OCI-LY7 (cell line): ENCODE results near the gene ZNF182. TPM values are rescaled to one million over a fixed set of nuclear protein-coding genes. Genes with fewer than 3 reads are reported as not detected.

Experiments used
- BruUV-seq: library from RNA; stranded (reverse); fragments of 400-500 nt; replicated peaks from 2 replicates; lab custom pipeline; 2021; lab: Mats Ljungman, UMichigan
- CTCF ChIA-PET: fragments of 300-600 bp; sonication (Branson Sonifier 250); formaldehyde crosslinking; loops from one replicate; lab custom pipeline; 2022; ENCODE audit warnings: antibody characterized with exemption; ENCODE audit not compliant: unreplicated experiment; lab: Charles Lee
- POLR2A ChIA-PET: fragments of 300-600 bp; sonication (Branson Sonifier 250); formaldehyde crosslinking; loops from one replicate; lab custom pipeline; 2022; ENCODE audit warnings: antibody characterized with exemption; lab: Charles Lee
- DNase-seq: peaks from one replicate; pipeline ENCODE4 v3.0.0-alpha.2; 2015; ENCODE audit warnings: low spot score
- H2AFZ ChIP-seq: fragments of 200-600 bp; sonication (generic), shearing (Covaris generic); 2 replicates; pipeline ENCODE4 v1.6.1; 2014; ENCODE audit warnings: mild to moderate bottlenecking, antibody characterized with exemption, low read length, moderate library complexity
- H3K27ac ChIP-seq: fragments of 200-600 bp; sonication (generic); 2 replicates; pipeline ENCODE4 v1.5.1; 2014; ENCODE audit warnings: mixed run types, low read depth, mild to moderate bottlenecking, moderate library complexity, low read length, inconsistent platforms; ENCODE audit not compliant: poor library complexity, severe bottlenecking
- H3K36me3 ChIP-seq: fragments of 200-600 bp; sonication (generic); 2 replicates; pipeline ENCODE4 v1.6.1; 2014; ENCODE audit warnings: mild to moderate bottlenecking, antibody characterized with exemption, low read length, moderate library complexity, mixed read lengths; ENCODE audit not compliant: insufficient read depth
- H3K4me1 ChIP-seq: fragments of 200-600 bp; sonication (generic); 2 replicates; pipeline ENCODE4 v1.5.1; 2014; ENCODE audit warnings: mild to moderate bottlenecking, low read length; ENCODE audit not compliant: insufficient read depth, poor library complexity, severe bottlenecking
- H3K4me2 ChIP-seq: fragments of 200-600 bp; sonication (generic); 2 replicates; pipeline ENCODE4 v1.6.1; 2014; ENCODE audit warnings: mild to moderate bottlenecking, low read length
- H3K4me3 ChIP-seq: fragments of 200-600 bp; sonication (generic); 2 replicates; pipeline ENCODE4 v1.5.1; 2014; ENCODE audit warnings: mild to moderate bottlenecking, low read depth, low read length; ENCODE audit not compliant: poor library complexity, severe bottlenecking
- H3K79me2 ChIP-seq: fragments of 200-600 bp; sonication (generic); 2 replicates; pipeline ENCODE4 v1.6.1; 2016; ENCODE audit warnings: low read depth, mild to moderate bottlenecking, low read length, moderate library complexity, mixed read lengths; ENCODE audit not compliant: insufficient read depth
- H3K9me2 ChIP-seq: fragments of 200-600 bp; sonication (generic); 2 replicates; pipeline ENCODE4 v1.6.1; 2016; ENCODE audit warnings: mild to moderate bottlenecking, low read length, mixed read lengths; ENCODE audit not compliant: insufficient read depth
- H3K9me3 ChIP-seq: fragments of 200-600 bp; sonication (generic); 2 replicates; pipeline ENCODE4 v1.6.1; 2014; ENCODE audit warnings: mild to moderate bottlenecking, mixed run types, low read length, mixed read lengths
- H4K20me1 ChIP-seq: fragments of 200-600 bp; sonication (generic); 2 replicates; pipeline ENCODE4 v1.6.1; 2014; ENCODE audit warnings: mild to moderate bottlenecking, antibody characterized with exemption, low read length, moderate library complexity, mixed read lengths; ENCODE audit not compliant: insufficient read depth
- CTCF ChIP-seq: fragments of 200-600 bp; sonication (generic); conservative IDR thresholded peaks from 2 replicates; pipeline ENCODE4 v1.5.1; 2014; ENCODE audit warnings: mild to moderate bottlenecking, antibody characterized with exemption, low read length, moderate library complexity, mixed read lengths
- EZH2phosphoT487 ChIP-seq: fragments of 200-600 bp; sonication (generic); IDR thresholded peaks from 2 replicates; pipeline ENCODE4 v1.6.1; 2018; ENCODE audit warnings: low read depth, borderline replicate concordance, mild to moderate bottlenecking, mixed run types, antibody characterized with exemption, low read length, moderate library complexity, mixed read lengths
- intact Hi-C: fragments of 100-400 bp; cut with micrococcal nuclease; formaldehyde crosslinking; loops from one replicate; pipeline ENCODE4 v1.10.0; 2022; ENCODE audit not compliant: unreplicated experiment
- total RNA-seq, 2 experiments: library from RNA; depleted of rRNA in 1 of 2; stranded (reverse); fragments of >200 nt in 1 of 2; shearing (Covaris generic) in 1 of 2; gene quantifications; 2 replicates each; pipeline ENCODE4 v1.2.3, GENCODE V29; 2014 to 2022

ZNF182 gene
- total RNA-seq, 2 experiments from 2014 or later = 6.1 to 9.8 TPM

- Histone ChIP-seq H3K9me2 (no peaks in the 10 kb centered on the region), H3K79me2 (no peaks in the 10 kb centered on the region), H3K27ac (peak overlapping the region; percentile 57), H3K4me3 (peak overlapping the region; percentile 34), H4K20me1 (no peaks in the 10 kb centered on the region), H3K4me2 (peak overlapping the region; percentile 54), H3K4me1 (peaks cover 26% of the 10 kb centered on the region), H3K36me3 (no peaks in the 10 kb centered on the region; the same call in 1 of the 2 replicates), H2AFZ (no peak overlapping the region; the same call in 1 of the 2 replicates), H3K9me3 (peaks cover 7% of the 10 kb centered on the region; the same call in 1 of the 2 replicates)
- TF ChIP-seq EZH2phosphoT487 (no peak), CTCF (no peak)
- CTCF ChIA-PET = no interaction called here
- BruUV-seq = no TSS peak
- peak; percentile 36 for DNase-seq
- POLR2A ChIA-PET = interaction anchor here (0.6 to 1.4 kb wide), 2 partner anchors 27 to 277 kb away, joined by 4 to 5 read pairs; no protein-coding TSS in a partner anchor
- intact Hi-C loops = loop anchor here (5.0 kb wide), 1 partner anchor 90 kb away; the partner anchor contains the start of gene ZNF81
These were observed 76.6 kb downstream of the ZNF182 start for GRCh38 chrX:47927212-47927611.

Other genes with a start within 250 kb of the ZNF182 start
- 4.9 and 7.1 TPM in 2 replicates for gene ZNF81, start 167.1 kb downstream of the ZNF182 start, total RNA-seq (2014; rRNA removed; shearing (Covaris generic))
- gene ZNF81, start 167.1 kb downstream of the ZNF182 start, total RNA-seq (2022) = 12.3 and 12.8 TPM in 2 replicates
- not detected in 2 replicates for gene SPACA5, start 3.0 kb upstream of the ZNF182 start, total RNA-seq (2014; rRNA removed; shearing (Covaris generic))
- not detected in 2 replicates for gene SPACA5, start 3.0 kb upstream of the ZNF182 start, total RNA-seq (2022)
- gene ZNF630, start 67.7 kb upstream of the ZNF182 start, total RNA-seq (2014; rRNA removed; shearing (Covaris generic)) = 2.7 and 4.0 TPM in 2 replicates
- gene ZNF630, start 67.7 kb upstream of the ZNF182 start, total RNA-seq (2022) = 1.3 and 1.9 TPM in 2 replicates
- not detected in 2 replicates for gene SPACA5B, start 126.6 kb upstream of the ZNF182 start, total RNA-seq (2014; rRNA removed; shearing (Covaris generic))
- gene SPACA5B, start 126.6 kb upstream of the ZNF182 start, total RNA-seq (2022) = not detected in 2 replicates
- gene SSX5, start 192.8 kb upstream of the ZNF182 start, total RNA-seq (2014; rRNA removed; shearing (Covaris generic)) = not detected in 2 replicates
- gene SSX5, start 192.8 kb upstream of the ZNF182 start, total RNA-seq (2022) = not detected in 2 replicates